ENCODE results near the gene SLC35E3. TPM values are rescaled to one million over a fixed set of nuclear protein-coding genes. Genes with fewer than 3 reads are reported as not detected.

SLC35E3 gene
- total RNA-seq, 1 donor from 2014 or later = 12.8 TPM

DNA sequence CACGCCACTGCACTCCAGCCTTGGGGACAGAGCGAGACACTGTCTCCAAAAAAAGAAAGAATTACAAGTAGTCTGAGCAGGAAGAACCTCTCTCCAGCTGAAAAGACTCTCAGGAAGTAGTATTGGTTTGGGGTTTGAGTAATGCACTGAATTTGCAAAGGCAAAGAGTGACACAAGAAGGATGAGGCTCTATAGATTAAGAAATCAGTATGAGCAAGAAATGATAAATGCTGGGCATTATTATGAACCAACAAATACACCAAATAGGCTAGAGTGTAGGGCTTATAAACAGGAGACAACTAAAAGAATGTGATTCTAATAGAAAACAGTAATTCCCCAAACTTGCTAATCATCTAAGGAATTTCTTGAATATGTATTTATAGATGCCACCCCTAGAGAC, 2.6 kb upstream of the SLC35E3 start:
- H3K36me3 Mint-ChIP-seq (ENCODE audit: insufficient read depth) = peaks cover 6% of the 10 kb centered on the region
- no peak overlapping the region for H3K4me3 Mint-ChIP-seq (ENCODE audit: low read depth)
- TF ChIP-seq, protein P1, sequence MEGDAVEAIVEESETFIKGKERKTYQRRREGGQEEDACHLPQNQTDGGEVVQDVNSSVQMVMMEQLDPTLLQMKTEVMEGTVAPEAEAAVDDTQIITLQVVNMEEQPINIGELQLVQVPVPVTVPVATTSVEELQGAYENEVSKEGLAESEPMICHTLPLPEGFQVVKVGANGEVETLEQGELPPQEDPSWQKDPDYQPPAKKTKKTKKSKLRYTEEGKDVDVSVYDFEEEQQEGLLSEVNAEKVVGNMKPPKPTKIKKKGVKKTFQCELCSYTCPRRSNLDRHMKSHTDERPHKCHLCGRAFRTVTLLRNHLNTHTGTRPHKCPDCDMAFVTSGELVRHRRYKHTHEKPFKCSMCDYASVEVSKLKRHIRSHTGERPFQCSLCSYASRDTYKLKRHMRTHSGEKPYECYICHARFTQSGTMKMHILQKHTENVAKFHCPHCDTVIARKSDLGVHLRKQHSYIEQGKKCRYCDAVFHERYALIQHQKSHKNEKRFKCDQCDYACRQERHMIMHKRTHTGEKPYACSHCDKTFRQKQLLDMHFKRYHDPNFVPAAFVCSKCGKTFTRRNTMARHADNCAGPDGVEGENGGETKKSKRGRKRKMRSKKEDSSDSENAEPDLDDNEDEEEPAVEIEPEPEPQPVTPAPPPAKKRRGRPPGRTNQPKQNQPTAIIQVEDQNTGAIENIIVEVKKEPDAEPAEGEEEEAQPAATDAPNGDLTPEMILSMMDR (IDR thresholded peaks at IDR 0.05; ENCODE audit: unreplicated experiment) = no peak
- no peaks in the 10 kb centered on the region for H3K27me3 Mint-ChIP-seq
- peaks cover 12% of the 10 kb centered on the region for H3K4me1 Mint-ChIP-seq (ENCODE audit: low read depth)
- no peaks in the 10 kb centered on the region for H3K9me3 Mint-ChIP-seq (ENCODE audit: low read depth)
- H3K27ac Mint-ChIP-seq = peak overlapping the region; percentile 19
- DNase-seq (ENCODE audit: low spot score, unreplicated experiment) = no peak

DNA sequence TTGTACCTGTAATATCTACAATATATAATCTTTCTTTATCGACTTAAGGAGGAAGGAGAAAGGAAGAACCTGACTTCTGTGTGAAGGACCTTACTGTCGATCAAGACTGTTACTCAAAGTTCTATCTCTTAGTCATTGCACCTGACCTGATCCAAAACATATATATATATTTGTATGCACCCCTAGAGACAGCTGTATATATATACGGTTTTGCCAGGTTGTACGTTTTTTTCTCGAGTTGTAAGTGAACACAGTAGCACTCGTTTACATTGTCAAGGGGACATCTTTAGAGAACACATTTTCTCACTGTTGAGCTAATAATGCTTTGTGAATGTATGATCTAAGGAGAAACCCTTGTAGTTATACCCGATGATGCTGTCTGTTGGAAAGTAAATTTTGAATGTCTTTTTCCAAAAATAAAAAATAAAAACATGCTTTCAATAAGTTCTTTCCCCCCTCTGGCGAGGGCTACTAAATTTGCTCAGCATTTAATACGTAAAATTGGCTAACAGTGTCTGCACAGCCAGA, 536 bp upstream of the SLC35E3 start:
- no peak for DNase-seq (ENCODE audit: low spot score, unreplicated experiment)
- peaks cover 16% of the 10 kb centered on the region for H3K4me1 Mint-ChIP-seq (ENCODE audit: low read depth)
- H3K36me3 Mint-ChIP-seq (ENCODE audit: insufficient read depth) = peaks cover 8% of the 10 kb centered on the region
- no peaks in the 10 kb centered on the region for H3K27me3 Mint-ChIP-seq
- H3K4me3 Mint-ChIP-seq (ENCODE audit: low read depth) = peak overlapping the region; percentile 97
- TF ChIP-seq, protein P1 (IDR thresholded peaks at IDR 0.05; ENCODE audit: unreplicated experiment) = no peak
- peak overlapping the region; percentile 97 for H3K27ac Mint-ChIP-seq
- no peaks in the 10 kb centered on the region for H3K9me3 Mint-ChIP-seq (ENCODE audit: low read depth)

DNA sequence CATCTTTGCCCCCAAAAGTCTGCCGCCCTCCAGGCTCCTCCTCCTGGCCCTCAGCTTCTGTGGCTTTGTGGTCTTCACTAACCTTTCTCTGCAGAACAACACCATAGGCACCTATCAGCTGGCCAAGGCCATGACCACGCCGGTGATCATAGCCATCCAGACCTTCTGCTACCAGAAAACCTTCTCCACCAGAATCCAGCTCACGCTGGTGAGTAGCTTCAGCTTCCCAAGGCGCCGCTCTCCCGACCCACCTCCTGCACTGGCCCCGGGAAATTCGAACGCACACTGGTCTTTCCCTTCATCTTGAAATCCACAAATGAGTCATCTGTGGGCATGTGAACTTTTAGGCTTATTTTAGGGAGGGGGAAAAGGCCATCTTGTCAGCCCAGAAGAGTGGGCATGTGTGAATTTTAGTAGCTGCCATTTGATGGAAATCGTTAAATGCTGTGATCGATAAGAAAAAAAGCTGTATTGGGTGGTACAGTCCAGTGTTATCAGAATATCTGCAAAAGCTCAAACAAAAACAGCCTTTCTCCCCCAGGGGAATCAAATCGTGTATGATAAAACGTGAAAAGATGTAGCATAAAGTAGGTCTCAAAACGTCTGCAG, 700 bp downstream of the SLC35E3 start:
- Mint-ChIP-seq H3K4me3 (ENCODE audit: low read depth) (peak overlapping the region; percentile 97), H3K27ac (peak overlapping the region; percentile 97), H3K9me3 (ENCODE audit: low read depth) (no peaks in the 10 kb centered on the region), H3K4me1 (ENCODE audit: low read depth) (peaks cover 16% of the 10 kb centered on the region), H3K27me3 (no peaks in the 10 kb centered on the region), H3K36me3 (ENCODE audit: insufficient read depth) (peaks cover 12% of the 10 kb centered on the region)
- DNase-seq (ENCODE audit: low spot score, unreplicated experiment) = peak; percentile 24
- TF ChIP-seq, protein P1 (IDR thresholded peaks at IDR 0.05; ENCODE audit: unreplicated experiment) = no peak

DNA sequence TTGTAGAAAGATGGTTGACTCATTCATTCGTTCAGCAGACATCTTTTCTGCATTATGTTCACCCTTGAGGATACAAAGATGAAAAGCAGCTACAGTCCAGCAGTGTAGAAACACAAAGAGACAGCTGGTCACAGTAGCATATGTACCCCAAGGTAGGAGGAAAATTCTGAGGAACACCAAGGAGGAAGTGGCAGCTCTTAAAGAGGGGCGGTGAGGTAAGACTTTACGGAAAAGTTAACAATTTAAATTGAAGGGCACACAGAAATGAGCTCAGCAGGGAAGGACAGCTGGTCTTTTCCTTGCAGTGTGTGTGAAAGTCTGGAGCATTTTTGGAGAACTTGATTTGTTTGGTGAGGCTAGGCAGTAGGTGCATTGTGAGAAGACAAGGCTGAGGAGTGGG, 3.5 kb downstream of the SLC35E3 start:
- no peaks in the 10 kb centered on the region for H3K27me3 Mint-ChIP-seq
- H3K9me3 Mint-ChIP-seq (ENCODE audit: low read depth) = no peaks in the 10 kb centered on the region
- no peak overlapping the region for H3K27ac Mint-ChIP-seq

DNA sequence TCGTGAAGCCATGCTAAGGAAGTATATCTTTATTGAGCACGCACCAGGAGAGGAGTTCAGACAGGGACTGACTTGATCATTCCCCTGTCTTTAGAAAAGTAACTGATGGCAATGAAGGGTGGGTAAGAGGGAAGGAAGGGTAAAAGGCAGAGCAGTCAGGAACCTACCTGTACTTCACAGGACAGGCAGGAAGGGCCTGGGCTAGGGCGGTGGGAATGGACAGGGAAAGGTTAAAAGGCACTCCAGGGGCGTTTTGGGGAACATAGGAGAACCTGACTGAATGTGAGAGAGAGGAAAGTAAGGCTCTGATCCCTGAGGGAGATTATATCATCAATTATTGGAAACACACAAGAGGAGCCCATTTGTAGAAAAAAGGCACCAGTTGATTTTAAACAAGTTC, 3.9 kb downstream of the SLC35E3 start:
- TF ChIP-seq, protein P1 (IDR thresholded peaks at IDR 0.05; ENCODE audit: unreplicated experiment) = no peak
- Mint-ChIP-seq H3K36me3 (ENCODE audit: insufficient read depth) (peaks cover 19% of the 10 kb centered on the region), H3K27me3 (no peaks in the 10 kb centered on the region), H3K4me3 (ENCODE audit: low read depth) (no peak overlapping the region), H3K27ac (no peak overlapping the region), H3K9me3 (ENCODE audit: low read depth) (no peaks in the 10 kb centered on the region), H3K4me1 (ENCODE audit: low read depth) (peaks cover 16% of the 10 kb centered on the region)
- DNase-seq (ENCODE audit: low spot score, unreplicated experiment) = no peak

More for the DNA sequence above, 3.5 kb downstream of the SLC35E3 start:
- no peak for DNase-seq (ENCODE audit: low spot score, unreplicated experiment)
- Mint-ChIP-seq H3K36me3 (ENCODE audit: insufficient read depth) (peaks cover 18% of the 10 kb centered on the region), H3K4me3 (ENCODE audit: low read depth) (no peak overlapping the region), H3K4me1 (ENCODE audit: low read depth) (peaks cover 16% of the 10 kb centered on the region)
- TF ChIP-seq, protein P1 (IDR thresholded peaks at IDR 0.05; ENCODE audit: unreplicated experiment) = no peak

All from progenitor cell of endocrine pancreas (in vitro differentiated cells).